SK-N-SH treated with all-trans-retinoic acid at 6 μM for 48 hours (cell line): Measurements from ENCODE around the gene GLUD2.
"Not testable (repeated sequence)": the region's sequence is repeated elsewhere in the genome, so short reads cannot be mapped to it uniquely, and the experiment has no call there.

Experiments used
- ATAC-seq: fragments of 200-7000 bp; cut with Tn5 transposase; 3 replicates; pipeline ENCODE4 v1.9.1; 2020; ENCODE audit warnings: mild to moderate bottlenecking, moderate library complexity
- ARNTL ChIP-seq: fragments of 450-650 bp; formaldehyde crosslinking; IDR thresholded peaks from 2 replicates; pipeline ENCODE4 v1.5.0; 2020; ENCODE audit warnings: low read depth, mild to moderate bottlenecking, moderate library complexity, borderline replicate concordance
- BACH2 ChIP-seq: fragments of 250-450 bp; sonication (Bioruptor Pico); IDR thresholded peaks from 2 replicates; pipeline ENCODE4 v1.9.0; 2021; ENCODE audit warnings: mild to moderate bottlenecking, borderline replicate concordance
- CSDC2 ChIP-seq: fragments of 250-450 bp; sonication (Bioruptor Pico); IDR thresholded peaks from 2 replicates; pipeline ENCODE4 v1.5.0; 2020; ENCODE audit warnings: mild to moderate bottlenecking, moderate library complexity
- CSRNP3 ChIP-seq: fragments of 250-450 bp; sonication (Bioruptor Pico); IDR thresholded peaks from 2 replicates; pipeline ENCODE4 v1.5.1; 2021; ENCODE audit warnings: mild to moderate bottlenecking, moderate library complexity
- ESRRG ChIP-seq: fragments of 250-450 bp; sonication (Bioruptor Pico); IDR thresholded peaks from 2 replicates; pipeline ENCODE4 v1.6.1; 2021; ENCODE audit warnings: mild to moderate bottlenecking
- ISL1 ChIP-seq: fragments of 250-450 bp; sonication (Bioruptor Pico); IDR thresholded peaks from 2 replicates; pipeline ENCODE4 v2.1.2; 2022; ENCODE audit warnings: mild to moderate bottlenecking, moderate library complexity
- OSR1 ChIP-seq: fragments of 250-450 bp; sonication (Bioruptor Pico); IDR thresholded peaks from 2 replicates; pipeline ENCODE4 v1.8.0; 2022; ENCODE audit warnings: moderate library complexity, mild to moderate bottlenecking, inconsistent platforms
- PATZ1 ChIP-seq: fragments of 250-450 bp; sonication (Bioruptor Pico); IDR thresholded peaks from 2 replicates; pipeline ENCODE4 v1.8.0; 2020; ENCODE audit warnings: mild to moderate bottlenecking, moderate library complexity, borderline replicate concordance
- POU6F1 ChIP-seq: fragments of 250-450 bp; sonication (Bioruptor Pico); IDR thresholded peaks from 2 replicates; pipeline ENCODE4 v1.8.0; 2021; ENCODE audit warnings: low read depth, mild to moderate bottlenecking, moderate library complexity, borderline replicate concordance
- SNAI2 ChIP-seq: fragments of 250-450 bp; sonication (Bioruptor Pico); IDR thresholded peaks from 2 replicates; pipeline ENCODE4 v1.5.0; 2020; ENCODE audit warnings: mild to moderate bottlenecking, moderate library complexity
- TCF4 ChIP-seq: fragments of 250-450 bp; sonication (Bioruptor Pico); IDR thresholded peaks from 2 replicates; pipeline ENCODE4 v1.8.0; 2021; ENCODE audit warnings: mild to moderate bottlenecking, moderate library complexity, borderline replicate concordance
- TOX ChIP-seq: fragments of 250-450 bp; sonication (Bioruptor Pico); IDR thresholded peaks from 2 replicates; pipeline ENCODE4 v1.8.0; 2021; ENCODE audit warnings: mild to moderate bottlenecking, moderate library complexity, borderline replicate concordance
- TSHZ2 ChIP-seq: fragments of 250-450 bp; sonication (Bioruptor Pico); IDR thresholded peaks from 2 replicates; pipeline ENCODE4 v1.5.0; 2020; ENCODE audit warnings: mild to moderate bottlenecking, moderate library complexity
- ZFP3 ChIP-seq: fragments of 250-450 bp; sonication (Bioruptor Pico); IDR thresholded peaks from 2 replicates; pipeline ENCODE4 v1.5.0; 2020; ENCODE audit warnings: mild to moderate bottlenecking, moderate library complexity
- ZFP30 ChIP-seq: fragments of 450-650 bp; formaldehyde crosslinking; IDR thresholded peaks from 2 replicates; pipeline ENCODE4 v1.5.0; 2022; ENCODE audit warnings: mild to moderate bottlenecking, moderate library complexity
- ZNF70 ChIP-seq: fragments of 450-650 bp; formaldehyde crosslinking; IDR thresholded peaks from 2 replicates; pipeline ENCODE4 v1.5.0; 2020; ENCODE audit warnings: mild to moderate bottlenecking, moderate library complexity
- ZNF8 ChIP-seq: fragments of 450-650 bp; formaldehyde crosslinking; IDR thresholded peaks from 2 replicates; pipeline ENCODE4 v1.5.0; 2020; ENCODE audit warnings: mild to moderate bottlenecking, moderate library complexity

Gene GLUD2

GRCh38 chrX:121047441-121048419, at the start of gene GLUD2:
GLUD2 (plus strand) TSS chrX:121047610; CDS start chrX:121047685, 75 bp downstream.
- not testable (repeated sequence) for ATAC-seq

GRCh38 chrX:120999413-120999812, 48.0 kb upstream of the GLUD2 start:
- no peak for ATAC-seq
- TF ChIP-seq OSR1 (CRISPR knock-in tag) (no peak), ZFP30 (CRISPR knock-in tag) (no peak), BACH2 (CRISPR knock-in tag) (no peak), CSDC2 (no peak), ARNTL (CRISPR knock-in tag) (no peak), ISL1 (no peak), PATZ1 (CRISPR knock-in tag) (no peak), POU6F1 (CRISPR knock-in tag) (no peak), ESRRG (CRISPR knock-in tag) (no peak), ZNF8 (CRISPR knock-in tag) (no peak)
- TF ChIP-seq, all 23 proteins: peak for 0

GRCh38 chrX:121000589-121000988, 46.8 kb upstream of the GLUD2 start:
- peak; percentile 54; the same call in 2 of the 3 replicates for ATAC-seq

GRCh38 chrX:121008920-121009319, 38.5 kb upstream of the GLUD2 start:
- no peak for TF ChIP-seq SNAI2
- no peak for TF ChIP-seq TOX (CRISPR knock-in tag)
- TF ChIP-seq ZNF70 (CRISPR knock-in tag), result no peak
- no peak for TF ChIP-seq BACH2 (CRISPR knock-in tag)
- no peak for TF ChIP-seq ZFP3 (CRISPR knock-in tag)
- no peak for ATAC-seq

More at GRCh38 chrX:121000589-121000988, 46.8 kb upstream of the GLUD2 start:
- no peak for TF ChIP-seq ZNF70 (CRISPR knock-in tag)
- TF ChIP-seq CSRNP3, result no peak
- TF ChIP-seq ZNF8 (CRISPR knock-in tag), result no peak
- TF ChIP-seq TCF4, result no peak
- no peak for TF ChIP-seq OSR1 (CRISPR knock-in tag)
- no peak for TF ChIP-seq POU6F1 (CRISPR knock-in tag)
- TF ChIP-seq ISL1, result no peak
- no peak for TF ChIP-seq TOX (CRISPR knock-in tag)

GRCh38 chrX:121009764-121010163, 37.6 kb upstream of the GLUD2 start:
- ATAC-seq, result no peak
- TF ChIP-seq TSHZ2 (CRISPR knock-in tag), result no peak
